Measurements from ENCODE around the gene ACIN1. TPM values are rescaled to one million over a fixed set of nuclear protein-coding genes. Genes with fewer than 3 reads are reported as not detected.

Gene ACIN1
- total and polyA plus RNA-seq, 9 of the 15 experiments (the other 6 are each of a cell fraction or from before 2014, with no cell fraction given) = 5.0 to 196 (median 129) TPM

DNA sequence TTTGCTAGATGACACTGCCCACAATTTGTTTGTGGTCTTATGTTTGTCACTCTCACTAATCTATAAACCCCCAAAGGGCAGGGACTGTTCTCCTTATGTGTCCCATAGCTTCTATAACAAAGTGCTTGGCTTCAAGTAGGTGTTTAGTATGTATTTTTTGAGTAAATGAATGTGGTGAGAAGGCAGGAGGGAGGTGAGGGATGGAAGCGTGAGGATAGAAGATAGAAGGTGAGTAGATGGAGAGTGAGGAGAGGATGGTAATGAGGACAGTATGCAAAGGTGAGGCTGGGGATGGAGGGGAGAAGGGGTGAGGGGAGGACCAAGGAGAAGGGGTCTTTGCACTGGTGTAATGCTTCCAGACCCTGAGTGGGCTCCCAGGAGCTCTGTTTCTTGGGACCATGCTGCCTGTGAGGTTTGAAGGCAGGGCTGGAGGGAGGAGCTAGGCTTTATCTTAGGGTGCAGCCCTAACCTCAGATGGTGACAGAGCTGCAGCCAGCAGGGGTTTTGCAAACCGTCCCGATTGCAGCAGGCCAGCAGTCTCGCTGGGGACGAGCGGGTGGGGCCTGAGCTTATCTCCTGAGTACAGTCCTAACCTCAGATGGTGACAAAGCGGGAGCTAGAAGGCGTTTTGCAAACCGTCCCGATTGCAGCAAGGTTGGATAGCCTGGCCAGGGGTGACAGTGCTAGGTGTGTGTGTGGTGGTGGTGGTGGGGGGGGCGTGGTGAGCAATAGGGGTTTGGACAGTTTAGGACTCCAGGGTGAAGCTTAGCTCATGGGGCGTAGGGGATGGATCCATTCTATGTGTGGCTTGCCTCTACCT lies 17.6 kb upstream of the ACIN1 start (continued):
- TF ChIP-seq FUS (optimal IDR thresholded peaks at IDR 0.05; ENCODE audit: low read depth, low read length) = no peak
- TF ChIP-seq RBM14 (IDR thresholded peaks at IDR 0.05; ENCODE audit: borderline replicate concordance, insufficient read depth, low read depth, low read length) = no peak
- no peak for TF ChIP-seq ZNF121 (CRISPR knock-in tag; conservative IDR thresholded peaks at IDR 0.05)
- TF ChIP-seq ZNF347 (CRISPR knock-in tag; IDR thresholded peaks at IDR 0.05; ENCODE audit: low read depth) = no peak
- TF ChIP-seq, protein P1, sequence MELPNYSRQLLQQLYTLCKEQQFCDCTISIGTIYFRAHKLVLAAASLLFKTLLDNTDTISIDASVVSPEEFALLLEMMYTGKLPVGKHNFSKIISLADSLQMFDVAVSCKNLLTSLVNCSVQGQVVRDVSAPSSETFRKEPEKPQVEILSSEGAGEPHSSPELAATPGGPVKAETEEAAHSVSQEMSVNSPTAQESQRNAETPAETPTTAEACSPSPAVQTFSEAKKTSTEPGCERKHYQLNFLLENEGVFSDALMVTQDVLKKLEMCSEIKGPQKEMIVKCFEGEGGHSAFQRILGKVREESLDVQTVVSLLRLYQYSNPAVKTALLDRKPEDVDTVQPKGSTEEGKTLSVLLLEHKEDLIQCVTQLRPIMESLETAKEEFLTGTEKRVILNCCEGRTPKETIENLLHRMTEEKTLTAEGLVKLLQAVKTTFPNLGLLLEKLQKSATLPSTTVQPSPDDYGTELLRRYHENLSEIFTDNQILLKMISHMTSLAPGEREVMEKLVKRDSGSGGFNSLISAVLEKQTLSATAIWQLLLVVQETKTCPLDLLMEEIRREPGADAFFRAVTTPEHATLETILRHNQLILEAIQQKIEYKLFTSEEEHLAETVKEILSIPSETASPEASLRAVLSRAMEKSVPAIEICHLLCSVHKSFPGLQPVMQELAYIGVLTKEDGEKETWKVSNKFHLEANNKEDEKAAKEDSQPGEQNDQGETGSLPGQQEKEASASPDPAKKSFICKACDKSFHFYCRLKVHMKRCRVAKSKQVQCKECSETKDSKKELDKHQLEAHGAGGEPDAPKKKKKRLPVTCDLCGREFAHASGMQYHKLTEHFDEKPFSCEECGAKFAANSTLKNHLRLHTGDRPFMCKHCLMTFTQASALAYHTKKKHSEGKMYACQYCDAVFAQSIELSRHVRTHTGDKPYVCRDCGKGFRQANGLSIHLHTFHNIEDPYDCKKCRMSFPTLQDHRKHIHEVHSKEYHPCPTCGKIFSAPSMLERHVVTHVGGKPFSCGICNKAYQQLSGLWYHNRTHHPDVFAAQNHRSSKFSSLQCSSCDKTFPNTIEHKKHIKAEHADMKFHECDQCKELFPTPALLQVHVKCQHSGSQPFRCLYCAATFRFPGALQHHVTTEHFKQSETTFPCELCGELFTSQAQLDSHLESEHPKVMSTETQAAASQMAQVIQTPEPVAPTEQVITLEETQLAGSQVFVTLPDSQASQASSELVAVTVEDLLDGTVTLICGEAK (IDR thresholded peaks at IDR 0.05) = no peak
- TF ChIP-seq, protein P1 (CRISPR knock-in tag; IDR thresholded peaks at IDR 0.05) = no peak
- no peak for TF ChIP-seq GTF2F1 (IDR thresholded peaks at IDR 0.05; ENCODE audit: low read depth, low read length)
- TF ChIP-seq ILK (tag; IDR thresholded peaks at IDR 0.05; ENCODE audit: borderline replicate concordance, low read depth) = no peak
- TF ChIP-seq CREBBP (IDR thresholded peaks at IDR 0.05; ENCODE audit: low read depth, low read length) = no peak
- no peak for TF ChIP-seq SMARCA5 (IDR thresholded peaks at IDR 0.05)
- no peak for TF ChIP-seq ZNF780A (CRISPR knock-in tag; IDR thresholded peaks at IDR 0.05)
- TF ChIP-seq GATAD2B (IDR thresholded peaks at IDR 0.05; ENCODE audit: borderline replicate concordance) = no peak
- no peak for TF ChIP-seq ZNF707 (CRISPR knock-in tag; conservative IDR thresholded peaks at IDR 0.05)
- TF ChIP-seq, protein P2, sequence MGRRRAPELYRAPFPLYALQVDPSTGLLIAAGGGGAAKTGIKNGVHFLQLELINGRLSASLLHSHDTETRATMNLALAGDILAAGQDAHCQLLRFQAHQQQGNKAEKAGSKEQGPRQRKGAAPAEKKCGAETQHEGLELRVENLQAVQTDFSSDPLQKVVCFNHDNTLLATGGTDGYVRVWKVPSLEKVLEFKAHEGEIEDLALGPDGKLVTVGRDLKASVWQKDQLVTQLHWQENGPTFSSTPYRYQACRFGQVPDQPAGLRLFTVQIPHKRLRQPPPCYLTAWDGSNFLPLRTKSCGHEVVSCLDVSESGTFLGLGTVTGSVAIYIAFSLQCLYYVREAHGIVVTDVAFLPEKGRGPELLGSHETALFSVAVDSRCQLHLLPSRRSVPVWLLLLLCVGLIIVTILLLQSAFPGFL (CRISPR knock-in tag; IDR thresholded peaks at IDR 0.05) = no peak
- 0 out of 2 replicates have a peak, but pooled peaks have one; percentile 45 for TF ChIP-seq ZNF311 (CRISPR knock-in tag; IDR thresholded peaks at IDR 0.05)
- TF ChIP-seq CBFB (CRISPR knock-in tag; IDR thresholded peaks at IDR 0.05) = peak; percentile 100
- peak; percentile 88 for TF ChIP-seq HDAC3 (IDR thresholded peaks at IDR 0.05; ENCODE audit: borderline replicate concordance, partially characterized antibody)
- TF ChIP-seq, protein P3, sequence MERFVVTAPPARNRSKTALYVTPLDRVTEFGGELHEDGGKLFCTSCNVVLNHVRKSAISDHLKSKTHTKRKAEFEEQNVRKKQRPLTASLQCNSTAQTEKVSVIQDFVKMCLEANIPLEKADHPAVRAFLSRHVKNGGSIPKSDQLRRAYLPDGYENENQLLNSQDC (CRISPR knock-in tag; IDR thresholded peaks at IDR 0.05) = no peak
- no peak for TF ChIP-seq HDAC8 (tag; IDR thresholded peaks at IDR 0.05)

All from K562 (cell line).